Measurements from ENCODE around the gene AKIRIN2. TPM values are rescaled to one million over a fixed set of nuclear protein-coding genes. Genes with fewer than 3 reads are reported as not detected.
A peak's percentile ranks its signal among the peaks of the same experiment; 100 is the strongest.

The AKIRIN2 gene
- total RNA-seq, 1 donor: 15.2 TPM

DNA sequence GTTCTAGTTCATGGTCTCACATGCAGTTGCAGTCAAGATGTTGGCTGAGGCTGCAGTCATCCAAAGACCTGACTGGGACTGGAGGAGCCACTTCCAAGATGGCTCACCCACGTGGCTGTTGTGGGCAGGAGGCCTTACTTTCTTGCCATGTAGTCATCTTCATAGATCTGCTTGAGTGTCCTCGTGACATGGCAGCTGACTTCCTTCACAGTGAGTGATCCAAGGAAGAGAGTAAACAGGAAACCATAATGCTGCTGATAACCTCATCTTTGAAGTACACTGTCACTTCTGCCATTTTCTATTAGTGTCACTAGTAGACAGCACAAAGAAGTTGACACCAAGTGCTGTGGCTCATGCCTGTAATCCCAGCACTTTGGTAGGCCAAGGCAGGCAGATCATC is 40.1 kb upstream of the AKIRIN2 start:
- peak overlapping the region; percentile 29 for H2AFZ ChIP-seq (ENCODE audit: low read length)
- peaks cover 3% of the 10 kb centered on the region for H3K27me3 ChIP-seq (ENCODE audit: insufficient read depth, low read length)
- H3K9me3 ChIP-seq (ENCODE audit: low read depth, low read length): no peaks in the 10 kb centered on the region
- no peaks in the 10 kb centered on the region for H3K4me1 ChIP-seq (ENCODE audit: insufficient read depth, low read length)
- no peaks in the 10 kb centered on the region for H4K20me1 ChIP-seq (ENCODE audit: insufficient read depth, low read length)
- TF ChIP-seq, protein P1, sequence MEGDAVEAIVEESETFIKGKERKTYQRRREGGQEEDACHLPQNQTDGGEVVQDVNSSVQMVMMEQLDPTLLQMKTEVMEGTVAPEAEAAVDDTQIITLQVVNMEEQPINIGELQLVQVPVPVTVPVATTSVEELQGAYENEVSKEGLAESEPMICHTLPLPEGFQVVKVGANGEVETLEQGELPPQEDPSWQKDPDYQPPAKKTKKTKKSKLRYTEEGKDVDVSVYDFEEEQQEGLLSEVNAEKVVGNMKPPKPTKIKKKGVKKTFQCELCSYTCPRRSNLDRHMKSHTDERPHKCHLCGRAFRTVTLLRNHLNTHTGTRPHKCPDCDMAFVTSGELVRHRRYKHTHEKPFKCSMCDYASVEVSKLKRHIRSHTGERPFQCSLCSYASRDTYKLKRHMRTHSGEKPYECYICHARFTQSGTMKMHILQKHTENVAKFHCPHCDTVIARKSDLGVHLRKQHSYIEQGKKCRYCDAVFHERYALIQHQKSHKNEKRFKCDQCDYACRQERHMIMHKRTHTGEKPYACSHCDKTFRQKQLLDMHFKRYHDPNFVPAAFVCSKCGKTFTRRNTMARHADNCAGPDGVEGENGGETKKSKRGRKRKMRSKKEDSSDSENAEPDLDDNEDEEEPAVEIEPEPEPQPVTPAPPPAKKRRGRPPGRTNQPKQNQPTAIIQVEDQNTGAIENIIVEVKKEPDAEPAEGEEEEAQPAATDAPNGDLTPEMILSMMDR (IDR thresholded peaks at IDR 0.05; ENCODE audit: extremely low read depth, low read depth, low read length): no peak
- no peaks in the 10 kb centered on the region for H3K79me2 ChIP-seq (ENCODE audit: insufficient read depth, low read length)
- H3K36me3 ChIP-seq (ENCODE audit: insufficient read depth, low read length): no peaks in the 10 kb centered on the region
- no peak overlapping the region for H3K27ac ChIP-seq (ENCODE audit: low read depth, low read length)
- no peak overlapping the region for H3K4me2 ChIP-seq (ENCODE audit: insufficient read depth, low read length)
- no peak for DNase-seq (ENCODE audit: insufficient read length, low spot score, missing footprints)
- H3K4me3 ChIP-seq (ENCODE audit: insufficient read depth, low read length): no peak overlapping the region

DNA sequence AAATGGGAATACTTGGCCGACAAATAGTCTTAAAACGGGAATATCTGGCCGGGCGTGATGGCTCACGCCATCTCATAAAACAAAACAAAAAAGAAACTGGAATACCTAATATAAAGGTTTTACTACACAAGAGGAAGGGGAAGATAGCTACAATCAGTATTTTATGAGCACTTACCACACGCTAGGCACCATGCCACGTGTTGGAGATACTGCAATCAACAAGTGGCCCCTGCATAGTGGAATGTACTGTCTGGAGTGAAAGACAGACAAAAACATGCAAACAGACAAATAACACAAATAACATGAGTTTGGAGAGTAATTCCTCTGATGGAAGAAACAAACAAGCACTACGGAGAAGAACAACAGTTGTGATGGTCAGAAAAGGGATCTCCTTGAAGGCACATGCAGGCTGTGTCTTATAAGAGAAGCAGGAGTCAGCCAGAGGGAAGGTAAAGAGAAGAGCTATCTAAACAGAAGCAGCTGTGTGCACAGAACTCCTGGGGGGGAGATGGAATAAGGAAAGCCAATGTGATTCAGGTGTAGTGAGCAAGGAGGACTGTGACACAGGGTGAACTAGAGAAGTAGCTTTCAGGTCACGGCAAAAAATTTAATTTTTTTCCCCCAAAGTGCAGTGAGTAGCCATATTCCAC is 39.1 kb upstream of the AKIRIN2 start:
- TF ChIP-seq, protein P1 (IDR thresholded peaks at IDR 0.05; ENCODE audit: extremely low read depth, low read depth, low read length): no peak
- no peaks in the 10 kb centered on the region for H3K9me3 ChIP-seq (ENCODE audit: low read depth, low read length)
- no peak overlapping the region for H3K4me2 ChIP-seq (ENCODE audit: insufficient read depth, low read length)
- no peak overlapping the region for H2AFZ ChIP-seq (ENCODE audit: low read length)
- no peaks in the 10 kb centered on the region for H3K4me1 ChIP-seq (ENCODE audit: insufficient read depth, low read length)
- no peak overlapping the region for H3K4me3 ChIP-seq (ENCODE audit: insufficient read depth, low read length)
- no peaks in the 10 kb centered on the region for H4K20me1 ChIP-seq (ENCODE audit: insufficient read depth, low read length)
- no peaks in the 10 kb centered on the region for H3K36me3 ChIP-seq (ENCODE audit: insufficient read depth, low read length)
- no peak overlapping the region for H3K27ac ChIP-seq (ENCODE audit: low read depth, low read length)
- no peaks in the 10 kb centered on the region for H3K27me3 ChIP-seq (ENCODE audit: insufficient read depth, low read length)
- DNase-seq (ENCODE audit: insufficient read length, low spot score, missing footprints): no peak
- no peaks in the 10 kb centered on the region for H3K79me2 ChIP-seq (ENCODE audit: insufficient read depth, low read length)

DNA sequence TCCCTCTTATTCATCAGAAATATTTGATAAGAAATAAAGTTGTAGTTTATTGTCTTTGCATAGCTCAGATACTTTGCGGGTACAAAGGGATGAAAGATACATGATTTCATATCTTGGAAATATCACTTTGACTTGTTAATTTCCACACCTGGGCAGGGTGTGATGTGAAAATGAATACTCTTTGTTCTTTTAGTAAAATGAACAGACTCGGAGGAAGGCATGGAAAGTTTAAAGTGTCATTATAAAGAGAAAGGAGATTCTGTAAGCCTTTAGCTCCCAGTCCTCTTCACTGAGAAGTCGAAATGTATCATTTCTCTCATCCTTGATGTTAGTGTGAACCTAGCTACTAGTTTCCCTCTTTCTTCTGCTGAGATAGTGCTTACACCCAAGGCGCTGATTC is 36.7 kb upstream of the AKIRIN2 start:
- no peak overlapping the region for H3K4me3 ChIP-seq (ENCODE audit: insufficient read depth, low read length)
- no peaks in the 10 kb centered on the region for H4K20me1 ChIP-seq (ENCODE audit: insufficient read depth, low read length)
- no peak overlapping the region for H3K4me2 ChIP-seq (ENCODE audit: insufficient read depth, low read length)
- no peak overlapping the region for H3K27ac ChIP-seq (ENCODE audit: low read depth, low read length)
- H3K79me2 ChIP-seq (ENCODE audit: insufficient read depth, low read length): no peaks in the 10 kb centered on the region
- H3K4me1 ChIP-seq (ENCODE audit: insufficient read depth, low read length): no peaks in the 10 kb centered on the region
- TF ChIP-seq, protein P1 (IDR thresholded peaks at IDR 0.05; ENCODE audit: extremely low read depth, low read depth, low read length): no peak
- no peaks in the 10 kb centered on the region for H3K9me3 ChIP-seq (ENCODE audit: low read depth, low read length)
- no peaks in the 10 kb centered on the region for H3K36me3 ChIP-seq (ENCODE audit: insufficient read depth, low read length)
- no peak for DNase-seq (ENCODE audit: insufficient read length, low spot score, missing footprints)
- H2AFZ ChIP-seq (ENCODE audit: low read length): no peak overlapping the region
- no peaks in the 10 kb centered on the region for H3K27me3 ChIP-seq (ENCODE audit: insufficient read depth, low read length)

DNA sequence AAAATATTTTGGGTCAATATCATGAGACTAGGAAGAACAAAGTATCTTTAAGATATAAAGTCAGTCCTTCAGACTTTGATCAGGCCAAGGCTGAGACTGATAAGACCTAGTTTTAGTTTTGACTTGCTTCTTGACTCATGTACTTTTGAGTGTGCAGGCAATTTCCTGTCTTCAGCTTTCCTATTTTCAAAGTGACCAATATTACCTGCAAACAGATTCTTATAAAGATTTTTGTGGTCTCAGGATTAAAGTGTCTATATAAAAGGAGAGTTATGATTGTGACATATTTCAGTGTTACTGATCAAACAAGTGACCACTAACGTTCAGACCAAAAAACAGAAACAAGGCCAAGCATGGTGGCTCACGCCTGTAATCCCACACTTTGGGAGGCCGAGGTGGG is 36.0 kb upstream of the AKIRIN2 start:
- no peak overlapping the region for H3K4me2 ChIP-seq (ENCODE audit: insufficient read depth, low read length)
- H3K27me3 ChIP-seq (ENCODE audit: insufficient read depth, low read length): no peaks in the 10 kb centered on the region
- H3K27ac ChIP-seq (ENCODE audit: low read depth, low read length): no peak overlapping the region
- H4K20me1 ChIP-seq (ENCODE audit: insufficient read depth, low read length): no peaks in the 10 kb centered on the region
- no peak overlapping the region for H2AFZ ChIP-seq (ENCODE audit: low read length)
- H3K4me1 ChIP-seq (ENCODE audit: insufficient read depth, low read length): no peaks in the 10 kb centered on the region
- TF ChIP-seq, protein P1 (IDR thresholded peaks at IDR 0.05; ENCODE audit: extremely low read depth, low read depth, low read length): no peak
- DNase-seq (ENCODE audit: insufficient read length, low spot score, missing footprints): no peak
- H3K36me3 ChIP-seq (ENCODE audit: insufficient read depth, low read length): no peaks in the 10 kb centered on the region
- no peaks in the 10 kb centered on the region for H3K9me3 ChIP-seq (ENCODE audit: low read depth, low read length)
- no peaks in the 10 kb centered on the region for H3K79me2 ChIP-seq (ENCODE audit: insufficient read depth, low read length)
- no peak overlapping the region for H3K4me3 ChIP-seq (ENCODE audit: insufficient read depth, low read length)

Measured in osteoblast (primary cell).